ENCODE results near the gene GPR142.

GRCh38 chr17:74324521-74324920, 42.8 kb upstream of the GPR142 start:
- TF ChIP-seq POLR2AphosphoS5 (IDR thresholded peaks at IDR 0.05) (no peak), POLR2A (IDR thresholded peaks at IDR 0.05) (no peak), CTCF (IDR thresholded peaks at IDR 0.05) (no peak)

Data from stomach (tissue), 4 donors.